ENCODE measurements around the gene USP3.
A peak's percentile ranks its signal among the peaks of the same experiment; 100 is the strongest.

Gene USP3

DNA sequence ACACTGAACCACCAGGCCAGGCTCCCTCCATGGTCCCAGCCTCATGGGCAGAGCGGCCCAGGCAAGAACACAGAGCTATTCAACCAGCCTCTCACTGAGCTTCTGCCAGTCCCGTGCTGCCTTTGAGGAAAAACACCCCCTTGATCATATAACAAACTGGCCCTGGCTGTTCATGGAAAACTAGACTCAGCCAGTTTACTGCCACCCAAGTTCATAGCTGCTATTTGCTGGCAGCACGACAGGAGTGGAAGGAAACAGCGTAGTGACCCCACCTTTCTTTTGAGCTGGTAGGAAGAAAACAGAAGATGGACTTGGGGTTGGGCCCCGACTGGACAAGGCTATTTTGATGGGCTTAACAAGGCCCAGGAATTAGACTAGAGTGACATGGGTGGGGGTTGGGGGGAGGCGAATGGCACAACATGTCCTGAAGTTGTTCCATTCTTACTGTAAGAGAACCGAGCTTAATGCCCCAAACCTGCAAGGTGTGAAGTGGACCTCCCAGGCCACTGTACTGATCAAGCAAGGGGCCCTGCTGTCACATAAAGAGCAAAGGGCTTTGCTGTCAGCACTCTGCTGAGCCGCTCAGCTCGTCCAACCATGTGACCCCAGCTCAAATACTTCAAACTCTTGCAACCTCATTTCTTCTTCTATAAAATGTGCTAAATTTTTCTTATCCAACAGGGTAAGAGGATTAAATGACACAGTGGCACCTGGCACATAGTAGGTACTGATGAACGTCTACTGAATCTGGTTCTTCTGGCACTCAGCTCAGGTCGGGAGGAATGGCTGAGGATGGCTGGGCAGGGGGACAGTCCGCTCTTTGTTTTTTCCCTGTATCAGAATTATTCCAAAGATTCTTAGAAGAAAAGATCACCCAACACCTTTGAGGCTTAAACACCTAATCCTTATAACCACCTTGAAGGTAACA, 94.3 kb downstream of the USP3 start:
- no peak overlapping the region for H3K9ac ChIP-seq (ENCODE audit: low read length)
- H3K36me3 ChIP-seq (ENCODE audit: control insufficient read depth, insufficient read depth, low read length, severe bottlenecking): peaks cover 9% of the 10 kb centered on the region
- peaks cover 34% of the 10 kb centered on the region for H3K4me1 ChIP-seq (ENCODE audit: control insufficient read depth, insufficient read depth, low read length)
- no peak overlapping the region for H3K4me3 ChIP-seq (ENCODE audit: low read length)
- no peak for DNase-seq (ENCODE audit: low read depth)
- H3K9me3 ChIP-seq (ENCODE audit: control insufficient read depth, low read length): no peaks in the 10 kb centered on the region
- no peaks in the 10 kb centered on the region for H3K27me3 ChIP-seq (replicated peaks; ENCODE audit: control insufficient read depth, insufficient read depth, low read length)

DNA sequence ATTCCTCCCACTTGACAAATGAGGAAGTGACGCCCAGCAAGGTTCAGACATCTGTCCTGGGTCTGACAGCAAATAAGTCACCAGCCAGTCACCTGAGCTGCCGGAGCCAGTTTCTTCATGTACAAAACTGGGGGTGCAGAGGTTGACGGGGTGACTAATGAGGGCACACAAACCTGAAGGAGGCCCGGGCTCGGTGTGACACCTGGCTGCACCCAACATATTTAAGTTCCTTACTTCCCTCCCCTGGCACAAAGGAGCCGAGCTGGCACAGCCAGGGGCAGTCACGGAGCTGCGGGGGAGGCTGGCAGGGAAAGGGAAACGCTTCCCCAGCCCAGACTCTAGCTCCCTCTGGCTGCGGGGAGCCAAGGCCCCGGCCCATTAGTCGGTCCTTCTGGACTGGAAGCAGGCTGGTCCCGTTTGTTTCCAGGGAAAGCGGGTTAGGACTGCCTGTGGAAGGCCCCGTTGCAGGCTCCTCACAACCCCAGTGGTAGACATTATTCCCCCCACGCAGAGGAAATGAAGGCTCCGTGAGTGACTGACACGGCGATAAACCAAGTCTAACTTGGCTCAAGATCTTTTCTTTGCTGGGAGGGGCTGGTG, 95.1 kb downstream of the USP3 start:
- Histone ChIP-seq H3K4me1 (ENCODE audit: control insufficient read depth, insufficient read depth, low read length) (peaks cover 34% of the 10 kb centered on the region), H3K4me3 (ENCODE audit: low read length) (peak overlapping the region; percentile 95), H3K9ac (ENCODE audit: low read length) (peak overlapping the region; percentile 97), H3K36me3 (ENCODE audit: control insufficient read depth, insufficient read depth, low read length, severe bottlenecking) (peaks cover 2% of the 10 kb centered on the region), H3K9me3 (ENCODE audit: control insufficient read depth, low read length) (no peaks in the 10 kb centered on the region), H3K27me3 (replicated peaks; ENCODE audit: control insufficient read depth, insufficient read depth, low read length) (no peaks in the 10 kb centered on the region)
- DNase-seq (ENCODE audit: low read depth): peak; percentile 36

DNA sequence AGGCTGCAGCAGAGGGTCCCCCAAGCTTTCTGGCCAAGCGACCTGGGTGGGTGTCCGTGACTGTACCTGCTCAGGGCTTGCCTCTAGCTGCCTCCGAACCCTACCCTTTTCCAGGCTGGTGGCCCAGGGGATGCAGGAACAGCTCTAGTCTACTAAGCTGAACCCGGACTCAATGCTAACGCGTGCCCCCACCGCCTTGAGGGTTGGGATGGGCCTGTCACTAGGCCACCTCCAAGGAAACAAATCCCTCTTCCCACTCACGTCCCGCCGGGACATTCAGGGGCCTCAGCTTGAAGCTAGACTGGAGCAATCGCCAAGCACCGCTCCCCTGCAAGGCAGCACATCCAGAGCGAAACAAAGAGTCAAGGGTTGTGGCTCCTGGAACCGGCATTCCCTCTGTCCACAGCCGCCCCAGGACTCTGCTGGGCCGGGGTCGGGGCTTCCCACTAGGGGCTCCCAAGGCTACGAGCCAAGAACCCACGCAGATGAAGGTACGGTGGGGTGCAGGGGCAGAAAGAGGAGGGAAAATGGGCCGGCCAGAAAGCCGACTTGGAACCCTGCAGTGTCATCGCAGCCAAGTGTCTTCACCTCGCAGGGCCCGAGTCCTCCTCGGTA, 95.7 kb downstream of the USP3 start:
- Histone ChIP-seq H3K36me3 (ENCODE audit: control insufficient read depth, insufficient read depth, low read length, severe bottlenecking) (no peaks in the 10 kb centered on the region), H3K27me3 (replicated peaks; ENCODE audit: control insufficient read depth, insufficient read depth, low read length) (no peaks in the 10 kb centered on the region), H3K9ac (ENCODE audit: low read length) (peak overlapping the region; percentile 97), H3K4me1 (ENCODE audit: control insufficient read depth, insufficient read depth, low read length) (peaks cover 35% of the 10 kb centered on the region), H3K4me3 (ENCODE audit: low read length) (peak overlapping the region; percentile 95), H3K9me3 (ENCODE audit: control insufficient read depth, low read length) (no peaks in the 10 kb centered on the region)
- no peak for DNase-seq (ENCODE audit: low read depth)

- H3K27me3 ChIP-seq (replicated peaks; ENCODE audit: control insufficient read depth, insufficient read depth, low read length): no peaks in the 10 kb centered on the region
- no peaks in the 10 kb centered on the region for H3K9me3 ChIP-seq (ENCODE audit: control insufficient read depth, low read length)
- peaks cover 40% of the 10 kb centered on the region for H3K4me1 ChIP-seq (ENCODE audit: control insufficient read depth, insufficient read depth, low read length)
- H3K4me3 ChIP-seq (ENCODE audit: low read length): peak overlapping the region; percentile 95
- H3K36me3 ChIP-seq (ENCODE audit: control insufficient read depth, insufficient read depth, low read length, severe bottlenecking): no peaks in the 10 kb centered on the region
- peak overlapping the region; percentile 97 for H3K9ac ChIP-seq (ENCODE audit: low read length)
- DNase-seq (ENCODE audit: low read depth): peak; percentile 97
Observed at GRCh38 chr15:63600616-63601025, 96.2 kb downstream of the USP3 start.

GRCh38 chr15:63601026-63601703, 96.8 kb downstream of the USP3 start:
- peaks cover 45% of the 10 kb centered on the region for H3K4me1 ChIP-seq (ENCODE audit: control insufficient read depth, insufficient read depth, low read length)
- DNase-seq (ENCODE audit: low read depth): peak; percentile 74

DNA sequence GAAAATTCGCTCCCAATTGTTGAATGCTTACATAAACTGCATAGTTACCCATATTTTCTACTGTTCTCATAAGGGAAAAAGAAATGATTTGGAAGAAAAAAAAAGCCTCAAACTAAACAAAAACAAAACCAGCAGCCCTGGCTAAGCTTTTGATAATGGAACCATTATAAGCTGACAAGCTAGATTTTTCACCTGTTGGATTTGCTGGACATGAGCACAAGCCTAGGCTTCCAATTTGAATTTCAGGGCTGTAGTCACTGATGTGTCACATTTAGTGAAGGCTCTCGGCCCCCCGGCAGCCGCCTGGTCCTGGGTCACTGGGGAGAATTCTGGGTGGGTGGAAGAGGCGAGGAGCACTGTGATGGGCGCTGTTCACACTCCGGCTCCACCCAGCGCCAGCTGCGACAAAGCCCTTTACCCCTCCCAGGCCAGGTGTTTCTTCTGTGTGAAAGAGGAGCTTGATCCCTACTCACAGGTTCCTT, 97.4 kb downstream of the USP3 start:
- Histone ChIP-seq H3K36me3 (ENCODE audit: control insufficient read depth, insufficient read depth, low read length, severe bottlenecking) (no peaks in the 10 kb centered on the region), H3K9me3 (ENCODE audit: control insufficient read depth, low read length) (no peaks in the 10 kb centered on the region), H3K4me3 (ENCODE audit: low read length) (peak overlapping the region; percentile 95), H3K27me3 (replicated peaks; ENCODE audit: control insufficient read depth, insufficient read depth, low read length) (no peaks in the 10 kb centered on the region), H3K9ac (ENCODE audit: low read length) (peak overlapping the region; percentile 97), H3K4me1 (ENCODE audit: control insufficient read depth, insufficient read depth, low read length) (peaks cover 40% of the 10 kb centered on the region)
- no peak for DNase-seq (ENCODE audit: low read depth)

More at GRCh38 chr15:63601026-63601703, 96.8 kb downstream of the USP3 start:
- Histone ChIP-seq H3K36me3 (ENCODE audit: control insufficient read depth, insufficient read depth, low read length, severe bottlenecking) (no peaks in the 10 kb centered on the region), H3K4me3 (ENCODE audit: low read length) (peak overlapping the region; percentile 95), H3K27me3 (replicated peaks; ENCODE audit: control insufficient read depth, insufficient read depth, low read length) (no peaks in the 10 kb centered on the region), H3K9ac (ENCODE audit: low read length) (peak overlapping the region; percentile 97), H3K9me3 (ENCODE audit: control insufficient read depth, low read length) (no peaks in the 10 kb centered on the region)

DNA sequence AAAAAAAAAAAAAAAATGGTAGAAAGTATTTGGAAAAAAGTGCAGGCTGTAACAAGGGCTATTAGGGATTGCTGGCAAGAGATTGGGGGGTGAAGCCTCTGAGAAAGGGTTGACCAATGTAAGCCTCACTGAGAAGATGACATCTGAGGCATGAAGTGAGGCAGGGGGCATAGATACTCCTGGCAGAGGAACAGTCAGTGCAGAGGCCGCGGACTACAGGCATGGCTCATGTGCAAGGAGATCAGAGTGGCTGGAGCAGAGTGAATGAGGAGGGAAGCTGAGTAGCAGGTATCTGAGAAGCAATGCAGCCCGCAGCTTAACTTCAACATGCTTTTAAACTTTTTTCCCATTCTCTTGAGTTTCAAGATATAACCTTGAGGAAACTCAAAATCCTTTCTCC, 98.2 kb downstream of the USP3 start:
- Histone ChIP-seq H3K4me3 (ENCODE audit: low read length) (no peak overlapping the region), H3K36me3 (ENCODE audit: control insufficient read depth, insufficient read depth, low read length, severe bottlenecking) (peaks cover 4% of the 10 kb centered on the region), H3K27me3 (replicated peaks; ENCODE audit: control insufficient read depth, insufficient read depth, low read length) (no peaks in the 10 kb centered on the region), H3K9me3 (ENCODE audit: control insufficient read depth, low read length) (no peaks in the 10 kb centered on the region), H3K9ac (ENCODE audit: low read length) (no peak overlapping the region), H3K4me1 (ENCODE audit: control insufficient read depth, insufficient read depth, low read length) (peaks cover 33% of the 10 kb centered on the region)
- DNase-seq (ENCODE audit: low read depth): no peak

DNA sequence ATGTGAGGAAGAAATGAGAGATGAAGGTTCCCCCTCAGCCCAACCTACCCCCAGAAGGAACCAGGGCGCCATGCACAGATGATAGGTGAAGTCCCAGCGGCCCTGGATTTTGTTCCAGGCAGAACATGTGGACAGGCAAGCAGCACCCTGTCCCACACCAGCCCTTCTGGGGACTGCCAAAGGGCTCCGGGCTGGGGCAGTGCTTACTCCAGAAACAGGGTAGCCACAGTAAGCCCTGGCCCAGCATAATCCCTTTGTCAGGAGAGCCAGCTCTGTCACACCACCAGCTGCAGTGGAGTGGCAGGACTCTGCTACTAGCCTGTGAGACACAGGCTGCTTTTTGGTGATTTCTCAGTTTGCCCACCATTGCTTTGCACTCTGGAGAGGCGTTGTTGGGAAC, 99.1 kb downstream of the USP3 start:
- Histone ChIP-seq H3K9ac (ENCODE audit: low read length) (no peak overlapping the region), H3K27me3 (replicated peaks; ENCODE audit: control insufficient read depth, insufficient read depth, low read length) (no peaks in the 10 kb centered on the region), H3K4me1 (ENCODE audit: control insufficient read depth, insufficient read depth, low read length) (peaks cover 35% of the 10 kb centered on the region)

DNA sequence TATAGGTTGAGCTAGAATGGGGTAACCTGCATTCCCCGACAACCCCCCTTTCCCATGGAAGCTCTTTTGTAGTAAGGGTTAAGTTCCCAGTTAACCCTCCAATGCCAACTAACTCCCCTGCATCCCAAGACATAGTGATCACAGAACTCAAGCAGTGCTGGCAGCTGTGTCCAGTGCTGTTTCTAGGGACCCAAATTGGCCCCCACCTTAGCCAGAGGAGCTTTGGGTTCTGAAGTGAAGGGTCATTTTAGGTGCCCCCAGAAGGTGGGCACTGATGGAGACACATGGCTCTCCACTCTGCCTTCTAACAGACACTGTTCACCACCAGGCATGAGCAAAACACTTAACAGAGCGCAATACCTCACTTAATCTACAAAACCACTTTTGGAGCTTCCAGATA, 99.9 kb downstream of the USP3 start:
- no peak overlapping the region for H3K4me3 ChIP-seq (ENCODE audit: low read length)
- H3K9me3 ChIP-seq (ENCODE audit: control insufficient read depth, low read length): no peaks in the 10 kb centered on the region
- DNase-seq (ENCODE audit: low read depth): no peak
- no peak overlapping the region for H3K9ac ChIP-seq (ENCODE audit: low read length)
- no peaks in the 10 kb centered on the region for H3K27me3 ChIP-seq (replicated peaks; ENCODE audit: control insufficient read depth, insufficient read depth, low read length)
- H3K36me3 ChIP-seq (ENCODE audit: control insufficient read depth, insufficient read depth, low read length, severe bottlenecking): peaks cover 20% of the 10 kb centered on the region
- H3K4me1 ChIP-seq (ENCODE audit: control insufficient read depth, insufficient read depth, low read length): peaks cover 35% of the 10 kb centered on the region

More for the DNA sequence above, 99.1 kb downstream of the USP3 start:
- H3K9me3 ChIP-seq (ENCODE audit: control insufficient read depth, low read length): no peaks in the 10 kb centered on the region
- no peak for DNase-seq (ENCODE audit: low read depth)
- peaks cover 13% of the 10 kb centered on the region for H3K36me3 ChIP-seq (ENCODE audit: control insufficient read depth, insufficient read depth, low read length, severe bottlenecking)
- H3K4me3 ChIP-seq (ENCODE audit: low read length): no peak overlapping the region

DNA sequence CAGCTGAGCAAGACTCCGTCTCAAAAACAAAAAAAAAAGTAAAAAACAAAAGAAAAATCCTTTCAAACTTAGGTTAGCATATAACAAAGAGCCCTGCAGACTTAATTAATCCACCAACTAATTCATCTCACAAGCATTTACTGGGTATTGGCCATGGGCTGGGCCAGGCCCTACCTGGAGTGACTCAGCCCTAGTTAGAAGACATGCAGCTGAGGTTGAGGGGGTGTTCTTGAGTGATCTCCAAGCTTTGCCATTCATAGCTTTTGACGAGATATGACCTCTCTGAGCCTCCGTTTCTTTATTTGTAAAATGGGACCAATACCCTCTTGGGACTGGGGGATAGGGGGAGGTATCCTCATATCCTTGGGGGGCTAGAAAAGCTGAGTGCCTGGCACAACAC, 100.6 kb downstream of the USP3 start:
- H3K36me3 ChIP-seq (ENCODE audit: control insufficient read depth, insufficient read depth, low read length, severe bottlenecking): peaks cover 23% of the 10 kb centered on the region
- H3K9me3 ChIP-seq (ENCODE audit: control insufficient read depth, low read length): no peaks in the 10 kb centered on the region
- no peaks in the 10 kb centered on the region for H3K27me3 ChIP-seq (replicated peaks; ENCODE audit: control insufficient read depth, insufficient read depth, low read length)
- H3K4me1 ChIP-seq (ENCODE audit: control insufficient read depth, insufficient read depth, low read length): peaks cover 31% of the 10 kb centered on the region
- no peak overlapping the region for H3K4me3 ChIP-seq (ENCODE audit: low read length)
- DNase-seq (ENCODE audit: low read depth): no peak
- H3K9ac ChIP-seq (ENCODE audit: low read length): no peak overlapping the region

GRCh38 chr15:63605816-63606215, 101.4 kb downstream of the USP3 start:
- Histone ChIP-seq H3K4me3 (ENCODE audit: low read length) (no peak overlapping the region), H3K4me1 (ENCODE audit: control insufficient read depth, insufficient read depth, low read length) (peaks cover 35% of the 10 kb centered on the region), H3K9ac (ENCODE audit: low read length) (no peak overlapping the region), H3K27me3 (replicated peaks; ENCODE audit: control insufficient read depth, insufficient read depth, low read length) (no peaks in the 10 kb centered on the region), H3K36me3 (ENCODE audit: control insufficient read depth, insufficient read depth, low read length, severe bottlenecking) (peaks cover 23% of the 10 kb centered on the region), H3K9me3 (ENCODE audit: control insufficient read depth, low read length) (no peaks in the 10 kb centered on the region)
- DNase-seq (ENCODE audit: low read depth): no peak
